WTC11 (cell line): ENCODE data around the gene C22orf23.

ENCODE experiments used
- NR2C2 ChIP-seq: sonication (generic); formaldehyde crosslinking; IDR thresholded peaks from 2 replicates; pipeline ENCODE4 v1.8.0; 2022; ENCODE audit warnings: mild to moderate bottlenecking, missing genetic modification reagents
- PRDM15 ChIP-seq: sonication (generic); formaldehyde crosslinking; IDR thresholded peaks from 2 replicates; pipeline ENCODE4 v1.8.0; 2022; ENCODE audit warnings: missing genetic modification reagents
- PREB ChIP-seq: sonication (generic); formaldehyde crosslinking; IDR thresholded peaks from 2 replicates; pipeline ENCODE4 v1.8.1; 2022; ENCODE audit warnings: mild to moderate bottlenecking, missing genetic modification reagents, moderate library complexity, borderline replicate concordance
- SP1 ChIP-seq: sonication (generic); formaldehyde crosslinking; conservative IDR thresholded peaks from 2 replicates; pipeline ENCODE4 v1.8.1; 2022; ENCODE audit warnings: missing genetic modification reagents
- TCF7 ChIP-seq: sonication (generic); formaldehyde crosslinking; IDR thresholded peaks from 2 replicates; pipeline ENCODE4 v1.8.0; 2022; ENCODE audit warnings: mild to moderate bottlenecking, low read depth, missing genetic modification reagents, moderate library complexity
- TEAD4 ChIP-seq: sonication (generic); formaldehyde crosslinking; IDR thresholded peaks from 2 replicates; pipeline ENCODE4 v1.8.0; 2022; ENCODE audit warnings: mild to moderate bottlenecking, missing genetic modification reagents
- TF ChIP-seq, protein P1 (sequence below): fragments of 200-600 bp; IDR thresholded peaks from 2 replicates; pipeline ENCODE4 v1.8.0; 2022; ENCODE audit warnings: antibody characterized with exemption
- TF ChIP-seq, protein P2 (sequence below): sonication (generic); formaldehyde crosslinking; IDR thresholded peaks from 2 replicates; pipeline ENCODE4 v1.8.0; 2023; ENCODE audit warnings: missing genetic modification reagents

GRCh38 chr22:37959231-37959825 lies 5.9 kb upstream of the C22orf23 start:
- TF ChIP-seq, protein P1, sequence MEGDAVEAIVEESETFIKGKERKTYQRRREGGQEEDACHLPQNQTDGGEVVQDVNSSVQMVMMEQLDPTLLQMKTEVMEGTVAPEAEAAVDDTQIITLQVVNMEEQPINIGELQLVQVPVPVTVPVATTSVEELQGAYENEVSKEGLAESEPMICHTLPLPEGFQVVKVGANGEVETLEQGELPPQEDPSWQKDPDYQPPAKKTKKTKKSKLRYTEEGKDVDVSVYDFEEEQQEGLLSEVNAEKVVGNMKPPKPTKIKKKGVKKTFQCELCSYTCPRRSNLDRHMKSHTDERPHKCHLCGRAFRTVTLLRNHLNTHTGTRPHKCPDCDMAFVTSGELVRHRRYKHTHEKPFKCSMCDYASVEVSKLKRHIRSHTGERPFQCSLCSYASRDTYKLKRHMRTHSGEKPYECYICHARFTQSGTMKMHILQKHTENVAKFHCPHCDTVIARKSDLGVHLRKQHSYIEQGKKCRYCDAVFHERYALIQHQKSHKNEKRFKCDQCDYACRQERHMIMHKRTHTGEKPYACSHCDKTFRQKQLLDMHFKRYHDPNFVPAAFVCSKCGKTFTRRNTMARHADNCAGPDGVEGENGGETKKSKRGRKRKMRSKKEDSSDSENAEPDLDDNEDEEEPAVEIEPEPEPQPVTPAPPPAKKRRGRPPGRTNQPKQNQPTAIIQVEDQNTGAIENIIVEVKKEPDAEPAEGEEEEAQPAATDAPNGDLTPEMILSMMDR = no peak
- TF ChIP-seq NR2C2 (no peak), SP1 (no peak), PRDM15 (CRISPR knock-in tag) (no peak), TCF7 (CRISPR knock-in tag) (no peak), TEAD4 (CRISPR knock-in tag) (no peak), PREB (CRISPR knock-in tag) (no peak)
- TF ChIP-seq, protein P2, sequence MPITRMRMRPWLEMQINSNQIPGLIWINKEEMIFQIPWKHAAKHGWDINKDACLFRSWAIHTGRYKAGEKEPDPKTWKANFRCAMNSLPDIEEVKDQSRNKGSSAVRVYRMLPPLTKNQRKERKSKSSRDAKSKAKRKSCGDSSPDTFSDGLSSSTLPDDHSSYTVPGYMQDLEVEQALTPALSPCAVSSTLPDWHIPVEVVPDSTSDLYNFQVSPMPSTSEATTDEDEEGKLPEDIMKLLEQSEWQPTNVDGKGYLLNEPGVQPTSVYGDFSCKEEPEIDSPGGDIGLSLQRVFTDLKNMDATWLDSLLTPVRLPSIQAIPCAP (CRISPR knock-in tag) = no peak
